ENCODE data around the gene BPHL.

Gene BPHL

DNA sequence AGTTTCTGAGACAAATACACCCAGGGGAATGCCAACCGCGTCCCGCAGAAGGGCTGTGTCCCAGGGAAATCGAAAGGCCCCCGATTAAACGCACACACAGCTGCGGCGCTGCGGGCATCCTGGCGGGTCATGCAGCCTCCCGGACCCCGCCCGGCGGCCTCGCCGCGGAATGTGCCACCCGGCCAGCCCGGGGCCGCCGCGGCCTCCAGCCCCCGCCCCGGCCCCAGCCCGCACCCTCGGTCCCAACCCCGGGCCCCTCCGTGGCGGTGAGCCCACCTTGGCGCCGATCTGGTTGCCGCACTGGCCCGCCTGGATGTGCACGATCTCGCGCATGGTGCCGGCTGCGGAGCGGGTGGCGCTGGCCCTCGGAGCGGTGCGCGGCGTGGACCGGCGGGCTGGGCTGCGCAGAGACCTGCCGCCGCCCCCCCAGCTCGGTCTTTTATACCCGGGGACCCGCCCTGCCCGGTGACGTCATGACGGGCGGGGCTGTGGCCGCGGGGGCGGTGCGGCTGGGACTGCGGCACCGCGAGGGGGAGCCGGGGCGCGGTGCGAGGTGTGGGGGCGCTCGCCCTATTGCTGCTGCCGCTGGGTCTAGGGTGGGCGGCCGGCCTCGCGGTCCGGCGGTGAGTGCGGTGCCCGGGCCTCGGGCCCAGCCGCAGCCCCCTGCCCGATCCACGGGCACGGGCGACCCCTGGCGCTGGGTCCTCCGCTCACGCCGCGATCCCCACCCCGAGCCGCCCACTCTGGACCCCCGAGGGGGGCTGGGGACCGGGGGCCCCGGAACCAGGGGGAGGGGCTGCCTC lies 38.8 kb downstream of the BPHL start, which contains the start of gene TUBB2A:
TSS of gene TUBB2A (minus strand) at position 414 of the 803 bp plus-strand sequence. CDS start at position 333, 81 bp downstream.
- TF ChIP-seq, protein P1, sequence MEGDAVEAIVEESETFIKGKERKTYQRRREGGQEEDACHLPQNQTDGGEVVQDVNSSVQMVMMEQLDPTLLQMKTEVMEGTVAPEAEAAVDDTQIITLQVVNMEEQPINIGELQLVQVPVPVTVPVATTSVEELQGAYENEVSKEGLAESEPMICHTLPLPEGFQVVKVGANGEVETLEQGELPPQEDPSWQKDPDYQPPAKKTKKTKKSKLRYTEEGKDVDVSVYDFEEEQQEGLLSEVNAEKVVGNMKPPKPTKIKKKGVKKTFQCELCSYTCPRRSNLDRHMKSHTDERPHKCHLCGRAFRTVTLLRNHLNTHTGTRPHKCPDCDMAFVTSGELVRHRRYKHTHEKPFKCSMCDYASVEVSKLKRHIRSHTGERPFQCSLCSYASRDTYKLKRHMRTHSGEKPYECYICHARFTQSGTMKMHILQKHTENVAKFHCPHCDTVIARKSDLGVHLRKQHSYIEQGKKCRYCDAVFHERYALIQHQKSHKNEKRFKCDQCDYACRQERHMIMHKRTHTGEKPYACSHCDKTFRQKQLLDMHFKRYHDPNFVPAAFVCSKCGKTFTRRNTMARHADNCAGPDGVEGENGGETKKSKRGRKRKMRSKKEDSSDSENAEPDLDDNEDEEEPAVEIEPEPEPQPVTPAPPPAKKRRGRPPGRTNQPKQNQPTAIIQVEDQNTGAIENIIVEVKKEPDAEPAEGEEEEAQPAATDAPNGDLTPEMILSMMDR (conservative IDR thresholded peaks at IDR 0.05; ENCODE audit: low read length), result peak; percentile 26
- peak; percentile 81 for DNase-seq (ENCODE audit: low read depth)
- H3K4me3 ChIP-seq (ENCODE audit: low read length), result peak within 1 kb of the TSS; percentile 88

DNA sequence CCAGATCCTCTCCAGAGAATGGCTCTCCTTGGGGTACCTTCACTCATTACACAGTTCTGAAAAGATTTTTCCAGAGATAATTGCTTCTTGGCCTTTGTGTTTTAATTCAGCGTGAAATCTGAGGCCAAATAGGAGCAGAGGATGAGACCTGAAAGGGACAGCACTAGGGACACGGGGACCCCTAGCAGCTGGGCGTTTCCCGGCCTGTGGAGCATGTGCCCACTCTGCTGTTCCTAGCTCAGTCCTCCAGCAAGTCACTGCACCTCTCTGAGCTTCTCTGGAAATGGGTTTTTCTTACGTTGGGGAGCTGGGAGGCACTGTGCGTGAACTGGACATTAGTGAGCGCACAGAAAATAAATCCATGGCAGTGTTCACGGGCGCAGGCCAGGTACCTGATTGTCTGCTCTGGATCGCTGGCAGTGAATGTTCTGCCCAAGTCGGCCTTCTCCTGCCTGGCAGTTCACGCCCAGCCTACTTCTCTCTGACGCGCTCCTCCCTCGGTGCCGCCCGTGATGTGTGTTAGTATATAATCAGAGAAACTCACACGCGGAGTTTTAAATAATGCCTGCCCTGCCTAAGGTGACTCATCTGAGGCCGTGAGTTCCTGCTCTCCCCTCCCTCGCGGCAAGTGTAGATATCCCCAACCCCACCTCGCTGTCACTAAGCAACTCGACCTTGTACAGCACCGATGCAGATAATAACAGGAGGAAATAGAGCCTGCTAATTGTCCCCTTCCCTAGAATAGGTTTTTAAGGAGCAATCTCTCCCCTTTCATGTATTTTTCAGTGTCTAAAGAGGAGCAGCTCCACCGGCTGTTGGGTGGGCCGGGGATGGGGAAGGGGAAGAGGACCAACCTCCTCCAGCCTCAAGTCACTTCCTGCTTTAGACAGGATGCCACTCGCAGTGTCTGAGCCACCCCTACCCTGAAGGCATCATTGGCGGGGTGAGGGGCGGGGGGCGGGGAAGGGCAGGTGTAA lies 41.6 kb downstream of the BPHL start:
- DNase-seq (ENCODE audit: low read depth), result no peak
- TF ChIP-seq, protein P1 (conservative IDR thresholded peaks at IDR 0.05; ENCODE audit: low read length), result no peak
- H3K4me3 ChIP-seq (ENCODE audit: low read length), result no peak overlapping the region

DNA sequence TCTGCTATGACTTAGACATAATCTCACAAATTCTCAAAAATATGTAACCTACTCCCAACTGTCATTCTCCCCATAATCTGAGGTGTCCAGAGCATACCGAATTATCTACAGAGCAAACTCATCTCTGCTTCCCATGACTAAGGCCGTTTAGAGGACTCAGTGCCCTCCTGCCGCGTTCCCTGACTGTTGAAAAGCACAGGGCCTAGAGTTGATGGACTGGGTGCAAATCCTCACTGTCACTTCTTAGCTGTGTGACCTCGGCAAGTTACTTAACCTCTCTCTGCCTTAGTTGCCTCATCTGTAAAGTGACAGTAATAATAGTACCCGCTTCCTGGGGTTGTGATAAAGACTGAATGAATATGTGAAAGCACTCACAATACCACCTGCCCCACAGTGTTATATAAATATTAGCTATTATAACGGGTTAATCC lies 43.6 kb downstream of the BPHL start:
- no peak for DNase-seq (ENCODE audit: low read depth)
- H3K4me3 ChIP-seq (ENCODE audit: low read length), result peak overlapping the region; percentile 72
- TF ChIP-seq, protein P1 (conservative IDR thresholded peaks at IDR 0.05; ENCODE audit: low read length), result no peak

DNA sequence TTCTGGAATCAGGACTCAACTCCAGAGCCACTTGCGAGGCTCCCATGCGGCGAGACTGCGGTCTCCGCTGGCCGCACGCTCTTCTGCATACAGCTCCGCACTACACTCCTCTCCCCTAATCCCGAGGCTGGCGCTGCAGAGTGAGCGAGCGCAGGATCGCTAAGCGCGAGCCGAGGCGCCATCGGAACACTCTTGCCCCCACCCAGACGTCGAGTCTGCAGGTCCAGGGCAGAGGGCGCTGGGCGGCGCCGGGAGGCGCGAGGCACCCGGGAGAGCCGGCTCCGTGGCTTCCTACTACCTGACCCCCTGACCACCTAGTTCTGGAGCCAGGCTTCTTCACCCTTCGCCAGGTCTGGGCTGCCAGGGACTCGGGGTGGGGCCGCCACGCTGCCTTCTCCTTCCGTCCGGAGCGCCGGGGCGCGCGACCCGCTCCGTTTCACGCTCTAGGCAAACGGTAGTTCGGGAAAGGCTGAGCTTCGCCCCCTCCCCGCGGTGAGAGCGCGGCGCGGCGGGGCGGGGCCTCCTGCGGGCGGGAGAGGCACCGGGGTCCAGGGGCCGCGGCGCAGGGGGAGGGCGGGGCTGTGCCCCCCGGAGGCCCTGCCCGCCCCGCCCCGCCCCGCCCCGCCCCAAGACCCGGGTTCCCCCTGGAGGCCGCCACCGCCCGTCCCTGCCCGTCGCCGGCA lies 44.2 kb downstream of the BPHL start:
- TF ChIP-seq, protein P1 (conservative IDR thresholded peaks at IDR 0.05; ENCODE audit: low read length), result peak; percentile 15; the same call in 1 of the 2 replicates
- peak overlapping the region; percentile 72 for H3K4me3 ChIP-seq (ENCODE audit: low read length)
- peak; percentile 82 for DNase-seq (ENCODE audit: low read depth)

DNA sequence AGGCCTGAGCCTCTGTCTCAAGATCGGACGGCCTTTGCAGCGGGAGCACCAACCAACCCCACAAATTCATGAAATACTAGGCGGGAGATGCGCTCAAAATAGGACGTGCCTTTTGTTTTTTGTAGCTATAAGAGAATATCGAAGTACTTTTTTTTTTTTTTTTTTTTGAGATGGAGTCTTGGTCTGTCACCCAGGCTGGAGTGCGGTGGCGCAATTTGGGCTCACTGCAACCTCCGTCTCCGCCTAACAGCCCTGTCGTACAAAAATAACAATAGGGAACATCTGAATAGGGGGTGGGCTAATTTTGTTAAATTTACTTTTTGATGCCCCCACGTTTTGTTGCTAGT lies 44.7 kb downstream of the BPHL start:
- DNase-seq (ENCODE audit: low read depth), result no peak

DNA sequence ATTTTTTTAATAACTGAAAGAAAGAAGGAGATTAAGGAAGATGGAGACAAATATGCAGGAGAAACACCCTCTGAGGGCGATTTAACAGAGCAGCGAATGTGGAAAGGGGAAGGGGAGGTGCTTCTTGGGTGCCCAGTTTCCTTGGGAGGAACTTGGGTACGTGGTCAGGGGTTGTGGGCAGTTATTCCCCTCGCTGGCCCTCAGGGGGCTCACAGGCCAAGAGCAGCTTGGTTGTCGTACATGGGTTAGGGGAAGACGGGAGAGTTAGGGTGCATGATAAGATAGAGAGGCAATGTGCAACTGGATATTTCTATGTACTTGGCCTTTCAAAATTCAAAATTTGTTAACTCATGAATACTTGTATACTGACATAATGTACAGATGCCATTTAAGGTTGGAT lies 45.9 kb downstream of the BPHL start:
- TF ChIP-seq, protein P1 (conservative IDR thresholded peaks at IDR 0.05; ENCODE audit: low read length), result no peak
- no peak for DNase-seq (ENCODE audit: low read depth)

More for the DNA sequence above, 44.7 kb downstream of the BPHL start:
- peak overlapping the region; percentile 72 for H3K4me3 ChIP-seq (ENCODE audit: low read length)
- TF ChIP-seq, protein P1 (conservative IDR thresholded peaks at IDR 0.05; ENCODE audit: low read length), result no peak

More for the DNA sequence above, 45.9 kb downstream of the BPHL start:
- H3K4me3 ChIP-seq (ENCODE audit: low read length), result no peak overlapping the region

All from AG10803 (cell line).